Endothelial cell of hepatic sinusoid (primary cell): ENCODE measurements around the gene WFS1.

Experiments
- in situ Hi-C: cut with HindIII; loops from 2 replicates; pipeline ENCODE4 v1.10.0; 2017; ENCODE audit warnings: low sequenced_read_pairs

The WFS1 gene

GRCh38 chr4:6319530-6320150 is 50.0 kb downstream of the WFS1 start:
- in situ Hi-C loops: no loop called here

GRCh38 chr4:6320663-6321062 is 51.0 kb downstream of the WFS1 start:
- in situ Hi-C loops: no loop called here

- in situ Hi-C loops: no loop called here
Measured at GRCh38 chr4:6321361-6321760, 51.7 kb downstream of the WFS1 start.

- in situ Hi-C loops: no loop called here
Measured at GRCh38 chr4:6322067-6322760, 52.6 kb downstream of the WFS1 start.

- in situ Hi-C loops: no loop called here
Measured at GRCh38 chr4:6322761-6323566, 53.3 kb downstream of the WFS1 start.

GRCh38 chr4:6324461-6324998 is 54.9 kb downstream of the WFS1 start:
- in situ Hi-C loops: no loop called here

GRCh38 chr4:6324999-6325787 is 55.5 kb downstream of the WFS1 start:
- in situ Hi-C loops: no loop called here

GRCh38 chr4:6325788-6326290 is 56.2 kb downstream of the WFS1 start:
- in situ Hi-C loops: no loop called here

- in situ Hi-C loops: no loop called here
Measured at GRCh38 chr4:6326312-6327060, 56.8 kb downstream of the WFS1 start.

- in situ Hi-C loops: no loop called here
Measured at GRCh38 chr4:6327220-6327917, 57.7 kb downstream of the WFS1 start.

GRCh38 chr4:6328526-6328925 is 58.9 kb downstream of the WFS1 start:
- in situ Hi-C loops: no loop called here

- in situ Hi-C loops: no loop called here
Measured at GRCh38 chr4:6329478-6330383, 60.1 kb downstream of the WFS1 start.

- in situ Hi-C loops: no loop called here
Measured at GRCh38 chr4:6330384-6330767, 60.7 kb downstream of the WFS1 start.

GRCh38 chr4:6331018-6331417 is 61.4 kb downstream of the WFS1 start:
- in situ Hi-C loops: no loop called here

GRCh38 chr4:6331468-6331867 is 61.8 kb downstream of the WFS1 start:
- in situ Hi-C loops: no loop called here

- in situ Hi-C loops: no loop called here
Measured at GRCh38 chr4:6332042-6332668, 62.5 kb downstream of the WFS1 start.

- in situ Hi-C loops: no loop called here
Measured at GRCh38 chr4:6332669-6333050, 63.0 kb downstream of the WFS1 start.
